Astrocyte of the spinal cord (primary cell): Measurements from ENCODE around the gene UPF1.

Experiments used
- DNase-seq: peaks from one replicate; pipeline ENCODE4 v3.0.0; 2011; ENCODE audit warnings: low read depth, low spot score
- H3K4me3 ChIP-seq: 2 replicates; pipeline ENCODE4 v1.5.1; 2011; ENCODE audit warnings: low read depth, mild to moderate bottlenecking, low read length, moderate library complexity
- CTCF ChIP-seq: IDR thresholded peaks from 2 replicates; pipeline ENCODE4 v1.5.1; 2012; ENCODE audit warnings: low read depth, mild to moderate bottlenecking, low read length, inconsistent platforms
- in situ Hi-C: cut with HindIII; loops from 2 replicates; pipeline ENCODE4 v1.10.0; 2017; ENCODE audit warnings: low sequenced_read_pairs

The UPF1 gene

GRCh38 chr19:18831524-18832305 lies at the start of gene UPF1:
UPF1 (plus strand) TSS chr19:18831959; CDS start chr19:18832210, 251 bp downstream.
- DNase-seq, result peak; percentile 87
- in situ Hi-C loops, result no loop called here
- no peak for TF ChIP-seq CTCF
- H3K4me3 ChIP-seq, result peak within 1 kb of the TSS; percentile 70

- no peak for TF ChIP-seq CTCF
- no peak for DNase-seq
- H3K4me3 ChIP-seq, result no peak overlapping the region
- in situ Hi-C loops, result no loop called here
Measured at GRCh38 chr19:18782559-18783225, 49.1 kb upstream of the UPF1 start.

GRCh38 chr19:18783958-18784785 lies 47.6 kb upstream of the UPF1 start:
- in situ Hi-C loops, result no loop called here

GRCh38 chr19:18784786-18785120 lies 47.0 kb upstream of the UPF1 start:
- TF ChIP-seq CTCF, result no peak
- in situ Hi-C loops, result no loop called here
- DNase-seq, result no peak
- H3K4me3 ChIP-seq, result no peak overlapping the region

More at GRCh38 chr19:18783958-18784785, 47.6 kb upstream of the UPF1 start:
- DNase-seq, result no peak
- TF ChIP-seq CTCF, result no peak
- no peak overlapping the region for H3K4me3 ChIP-seq

- H3K4me3 ChIP-seq, result no peak overlapping the region
- in situ Hi-C loops, result no loop called here
- peak; percentile 42 for DNase-seq
- no peak for TF ChIP-seq CTCF
Measured at GRCh38 chr19:18785179-18786124, 46.3 kb upstream of the UPF1 start.
